WTC11 (cell line): ENCODE results near the gene RPRD1B.

Source experiments
- ETV6 ChIP-seq: sonication (generic); formaldehyde crosslinking; IDR thresholded peaks from 2 replicates; pipeline ENCODE4 v1.8.1; 2022; ENCODE audit warnings: mild to moderate bottlenecking, missing genetic modification reagents
- NFYB ChIP-seq: sonication (generic); formaldehyde crosslinking; conservative IDR thresholded peaks from 2 replicates; pipeline ENCODE4 v1.8.0; 2022; ENCODE audit warnings: low read depth, missing genetic modification reagents
- ZNF232 ChIP-seq: sonication (generic); formaldehyde crosslinking; IDR thresholded peaks from 2 replicates; pipeline ENCODE4 v1.8.0; 2022; ENCODE audit warnings: mild to moderate bottlenecking, missing genetic modification reagents
- TF ChIP-seq, protein P1 (sequence below): fragments of 200-600 bp; IDR thresholded peaks from 2 replicates; pipeline ENCODE4 v1.8.0; 2022; ENCODE audit warnings: antibody characterized with exemption
- TF ChIP-seq, protein P2 (sequence below): sonication (generic); formaldehyde crosslinking; IDR thresholded peaks from 2 replicates; pipeline ENCODE4 v1.8.1; 2023; ENCODE audit warnings: mild to moderate bottlenecking, missing genetic modification reagents, moderate library complexity
- TF ChIP-seq, protein P3 (sequence below): sonication (generic); formaldehyde crosslinking; IDR thresholded peaks from 2 replicates; pipeline ENCODE4 v1.8.1; 2022; ENCODE audit warnings: low read depth, missing genetic modification reagents, borderline replicate concordance
- TF ChIP-seq, protein P4 (sequence below): sonication (generic); formaldehyde crosslinking; IDR thresholded peaks from 2 replicates; pipeline ENCODE4 v1.8.1; 2022; ENCODE audit warnings: missing genetic modification reagents, borderline replicate concordance
- TF ChIP-seq, protein P5 (sequence below): sonication (generic); formaldehyde crosslinking; conservative IDR thresholded peaks from 2 replicates; pipeline ENCODE4 v1.8.1; 2022; ENCODE audit warnings: mild to moderate bottlenecking, missing genetic modification reagents
- TF ChIP-seq, protein P6 (sequence below): sonication (generic); formaldehyde crosslinking; IDR thresholded peaks from 2 replicates; pipeline ENCODE4 v1.8.0; 2022; ENCODE audit warnings: mild to moderate bottlenecking, missing genetic modification reagents

DNA sequence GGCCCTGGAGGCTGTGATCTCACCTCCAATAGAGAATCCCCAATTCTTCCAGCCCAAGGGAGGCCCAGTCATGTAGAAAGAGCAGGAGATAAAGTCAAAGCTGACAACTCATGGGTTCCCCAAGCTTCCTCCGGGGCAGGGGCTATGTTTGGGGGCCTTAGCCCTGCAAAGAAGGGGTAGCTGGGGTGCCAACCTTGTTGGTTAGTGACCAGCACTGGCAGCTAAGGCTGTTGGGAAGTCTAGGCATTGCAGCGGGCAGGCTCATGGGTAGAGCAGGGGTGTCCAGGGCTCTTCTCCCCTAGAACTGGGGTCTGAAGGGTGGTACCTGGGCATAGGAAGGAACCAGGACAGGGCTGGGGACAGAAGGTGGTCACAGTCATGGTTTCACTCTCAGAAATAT, 95.1 kb downstream of the RPRD1B start:
- TF ChIP-seq, protein P1, sequence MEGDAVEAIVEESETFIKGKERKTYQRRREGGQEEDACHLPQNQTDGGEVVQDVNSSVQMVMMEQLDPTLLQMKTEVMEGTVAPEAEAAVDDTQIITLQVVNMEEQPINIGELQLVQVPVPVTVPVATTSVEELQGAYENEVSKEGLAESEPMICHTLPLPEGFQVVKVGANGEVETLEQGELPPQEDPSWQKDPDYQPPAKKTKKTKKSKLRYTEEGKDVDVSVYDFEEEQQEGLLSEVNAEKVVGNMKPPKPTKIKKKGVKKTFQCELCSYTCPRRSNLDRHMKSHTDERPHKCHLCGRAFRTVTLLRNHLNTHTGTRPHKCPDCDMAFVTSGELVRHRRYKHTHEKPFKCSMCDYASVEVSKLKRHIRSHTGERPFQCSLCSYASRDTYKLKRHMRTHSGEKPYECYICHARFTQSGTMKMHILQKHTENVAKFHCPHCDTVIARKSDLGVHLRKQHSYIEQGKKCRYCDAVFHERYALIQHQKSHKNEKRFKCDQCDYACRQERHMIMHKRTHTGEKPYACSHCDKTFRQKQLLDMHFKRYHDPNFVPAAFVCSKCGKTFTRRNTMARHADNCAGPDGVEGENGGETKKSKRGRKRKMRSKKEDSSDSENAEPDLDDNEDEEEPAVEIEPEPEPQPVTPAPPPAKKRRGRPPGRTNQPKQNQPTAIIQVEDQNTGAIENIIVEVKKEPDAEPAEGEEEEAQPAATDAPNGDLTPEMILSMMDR, result no peak
- TF ChIP-seq, protein P2, sequence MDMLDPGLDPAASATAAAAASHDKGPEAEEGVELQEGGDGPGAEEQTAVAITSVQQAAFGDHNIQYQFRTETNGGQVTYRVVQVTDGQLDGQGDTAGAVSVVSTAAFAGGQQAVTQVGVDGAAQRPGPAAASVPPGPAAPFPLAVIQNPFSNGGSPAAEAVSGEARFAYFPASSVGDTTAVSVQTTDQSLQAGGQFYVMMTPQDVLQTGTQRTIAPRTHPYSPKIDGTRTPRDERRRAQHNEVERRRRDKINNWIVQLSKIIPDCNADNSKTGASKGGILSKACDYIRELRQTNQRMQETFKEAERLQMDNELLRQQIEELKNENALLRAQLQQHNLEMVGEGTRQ, result no peak
- TF ChIP-seq, protein P3, sequence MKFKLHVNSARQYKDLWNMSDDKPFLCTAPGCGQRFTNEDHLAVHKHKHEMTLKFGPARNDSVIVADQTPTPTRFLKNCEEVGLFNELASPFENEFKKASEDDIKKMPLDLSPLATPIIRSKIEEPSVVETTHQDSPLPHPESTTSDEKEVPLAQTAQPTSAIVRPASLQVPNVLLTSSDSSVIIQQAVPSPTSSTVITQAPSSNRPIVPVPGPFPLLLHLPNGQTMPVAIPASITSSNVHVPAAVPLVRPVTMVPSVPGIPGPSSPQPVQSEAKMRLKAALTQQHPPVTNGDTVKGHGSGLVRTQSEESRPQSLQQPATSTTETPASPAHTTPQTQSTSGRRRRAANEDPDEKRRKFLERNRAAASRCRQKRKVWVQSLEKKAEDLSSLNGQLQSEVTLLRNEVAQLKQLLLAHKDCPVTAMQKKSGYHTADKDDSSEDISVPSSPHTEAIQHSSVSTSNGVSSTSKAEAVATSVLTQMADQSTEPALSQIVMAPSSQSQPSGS (CRISPR knock-in tag), result no peak
- TF ChIP-seq ZNF232 (CRISPR knock-in tag), result no peak
- TF ChIP-seq NFYB (CRISPR knock-in tag), result no peak
- TF ChIP-seq, protein P4, sequence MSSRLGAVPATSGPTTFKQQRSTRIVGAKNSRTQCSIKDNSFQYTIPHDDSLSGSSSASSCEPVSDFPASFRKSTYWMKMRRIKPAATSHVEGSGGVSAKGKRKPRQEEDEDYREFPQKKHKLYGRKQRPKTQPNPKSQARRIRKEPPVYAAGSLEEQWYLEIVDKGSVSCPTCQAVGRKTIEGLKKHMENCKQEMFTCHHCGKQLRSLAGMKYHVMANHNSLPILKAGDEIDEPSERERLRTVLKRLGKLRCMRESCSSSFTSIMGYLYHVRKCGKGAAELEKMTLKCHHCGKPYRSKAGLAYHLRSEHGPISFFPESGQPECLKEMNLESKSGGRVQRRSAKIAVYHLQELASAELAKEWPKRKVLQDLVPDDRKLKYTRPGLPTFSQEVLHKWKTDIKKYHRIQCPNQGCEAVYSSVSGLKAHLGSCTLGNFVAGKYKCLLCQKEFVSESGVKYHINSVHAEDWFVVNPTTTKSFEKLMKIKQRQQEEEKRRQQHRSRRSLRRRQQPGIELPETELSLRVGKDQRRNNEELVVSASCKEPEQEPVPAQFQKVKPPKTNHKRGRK (CRISPR knock-in tag), result no peak
- TF ChIP-seq, protein P5, sequence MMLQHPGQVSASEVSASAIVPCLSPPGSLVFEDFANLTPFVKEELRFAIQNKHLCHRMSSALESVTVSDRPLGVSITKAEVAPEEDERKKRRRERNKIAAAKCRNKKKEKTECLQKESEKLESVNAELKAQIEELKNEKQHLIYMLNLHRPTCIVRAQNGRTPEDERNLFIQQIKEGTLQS (CRISPR knock-in tag), result no peak
- TF ChIP-seq, protein P6, sequence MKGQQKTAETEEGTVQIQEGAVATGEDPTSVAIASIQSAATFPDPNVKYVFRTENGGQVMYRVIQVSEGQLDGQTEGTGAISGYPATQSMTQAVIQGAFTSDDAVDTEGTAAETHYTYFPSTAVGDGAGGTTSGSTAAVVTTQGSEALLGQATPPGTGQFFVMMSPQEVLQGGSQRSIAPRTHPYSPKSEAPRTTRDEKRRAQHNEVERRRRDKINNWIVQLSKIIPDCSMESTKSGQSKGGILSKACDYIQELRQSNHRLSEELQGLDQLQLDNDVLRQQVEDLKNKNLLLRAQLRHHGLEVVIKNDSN, result no peak
- no peak for TF ChIP-seq ETV6 (CRISPR knock-in tag)
